IMR-90 (cell line): ENCODE data around the gene E2F4. TPM values are rescaled to one million over a fixed set of nuclear protein-coding genes. Genes with fewer than 3 reads are reported as not detected.

ENCODE experiments used
- ATAC-seq: fragments of 200-7000 bp; cut with Tn5 transposase; 2 replicates; pipeline ENCODE4 v1.9.1; 2020; ENCODE audit warnings: low read depth, mild to moderate bottlenecking, moderate library complexity
- BruUV-seq: library from RNA; stranded (reverse); fragments of 400-500 nt; replicated peaks from 2 replicates; lab custom pipeline; 2021; lab: Mats Ljungman, UMichigan
- CTCF ChIA-PET: fragments of 300-600 bp; formaldehyde crosslinking; extraction: SDS; loops from one replicate; lab custom pipeline; 2021; ENCODE audit warnings: antibody characterized with exemption; lab: Yijun Ruan, JAX
- POLR2A ChIA-PET: fragments of 300-600 bp; sonication (Branson Sonifier 250); formaldehyde crosslinking; loops from one replicate; lab custom pipeline; 2022; ENCODE audit warnings: antibody characterized with exemption; ENCODE audit not compliant: unreplicated experiment; lab: Charles Lee
- DNase-seq: peaks from one replicate; pipeline ENCODE4 v3.0.0; 2013
- H2AFZ ChIP-seq: replicated peaks from 2 replicates; pipeline ENCODE3; 2013; ENCODE audit warnings: low read length, mild to moderate bottlenecking; ENCODE audit not compliant: poor library complexity
- H2AK5ac ChIP-seq: 2 replicates; pipeline ENCODE4 v1.6.1; 2013; ENCODE audit warnings: low read depth, low read length, inconsistent platforms
- H2AK9ac ChIP-seq: replicated peaks from 2 replicates; pipeline ENCODE3; 2013; ENCODE audit warnings: mild to moderate bottlenecking, low read depth, low read length, moderate library complexity; ENCODE audit not compliant: poor library complexity
- H2BK120ac ChIP-seq: 2 replicates; pipeline ENCODE4 v1.6.1; 2013; ENCODE audit warnings: low read depth, low read length, inconsistent platforms
- H2BK15ac ChIP-seq: 3 replicates; pipeline ENCODE4 v1.6.1; 2013; ENCODE audit warnings: low read depth, low read length, inconsistent platforms
- H2BK20ac ChIP-seq: 2 replicates; pipeline ENCODE4 v1.6.1; 2013; ENCODE audit warnings: low read depth, mild to moderate bottlenecking, inconsistent platforms, low read length, moderate library complexity
- H2BK5ac ChIP-seq: 2 replicates; pipeline ENCODE4 v1.6.1; 2013; ENCODE audit warnings: mild to moderate bottlenecking, low read depth, low read length, inconsistent platforms; ENCODE audit not compliant: poor library complexity, severe bottlenecking
- H3K14ac ChIP-seq: replicated peaks from 2 replicates; pipeline ENCODE4 v1.6.1; 2013; ENCODE audit warnings: low read depth, low read length, inconsistent platforms
- H3K18ac ChIP-seq: 2 replicates; pipeline ENCODE4 v1.6.1; 2013; ENCODE audit warnings: low read depth, low read length, control low read depth
- H3K23ac ChIP-seq: 2 replicates; pipeline ENCODE4 v1.6.1; 2013; ENCODE audit warnings: low read depth, low read length, inconsistent platforms
- H3K27ac ChIP-seq: 2 replicates; pipeline ENCODE4 v1.5.1; 2013; ENCODE audit warnings: mild to moderate bottlenecking, control low read depth, low read length; ENCODE audit not compliant: insufficient read depth
- H3K27me3 ChIP-seq: 2 replicates; pipeline ENCODE4 v1.6.1; 2013; ENCODE audit warnings: low read length; ENCODE audit not compliant: control insufficient read depth, insufficient read depth
- H3K36me3 ChIP-seq: 2 replicates; pipeline ENCODE4 v1.6.1; 2013; ENCODE audit warnings: low read length, mixed read lengths; ENCODE audit not compliant: control insufficient read depth, insufficient read depth
- H3K4ac ChIP-seq: 2 replicates; pipeline ENCODE4 v1.6.1; 2013; ENCODE audit warnings: low read depth, low read length, inconsistent platforms
- H3K4me1 ChIP-seq: 2 replicates; pipeline ENCODE4 v1.6.1; 2013; ENCODE audit warnings: low read length, mixed read lengths; ENCODE audit not compliant: control insufficient read depth, insufficient read depth
- H3K4me2 ChIP-seq: 2 replicates; pipeline ENCODE4 v1.6.1; 2013; ENCODE audit warnings: low read depth, mild to moderate bottlenecking, control low read depth, low read length, moderate library complexity
- H3K4me3 ChIP-seq: 2 replicates; pipeline ENCODE4 v1.5.1; 2013; ENCODE audit warnings: low read depth, mild to moderate bottlenecking, control low read depth, low read length, moderate library complexity; ENCODE audit not compliant: insufficient read depth
- H3K56ac ChIP-seq: 2 replicates; pipeline ENCODE4 v1.6.1; 2013; ENCODE audit warnings: low read length, inconsistent platforms; ENCODE audit not compliant: insufficient read depth; ENCODE audit errors: extremely low read depth
- H3K79me1 ChIP-seq, 2 experiments: 2 replicates each; pipeline ENCODE4 v1.6.1; 2013; ENCODE audit warnings: low read length in 2 of 2, inconsistent platforms in 1 of 2, low read depth in 1 of 2
- H3K9ac ChIP-seq: 2 replicates; pipeline ENCODE4 v1.6.1; 2013; ENCODE audit warnings: low read depth, low read length, control low read depth
- H3K9me1 ChIP-seq: 2 replicates; pipeline ENCODE4 v1.6.1; 2013; ENCODE audit warnings: low read length, inconsistent platforms; ENCODE audit not compliant: insufficient read depth
- H3K9me3 ChIP-seq: 2 replicates; pipeline ENCODE4 v1.6.1; 2013; ENCODE audit warnings: low read length; ENCODE audit not compliant: control insufficient read depth, insufficient read depth
- H4K20me1 ChIP-seq: 2 replicates; pipeline ENCODE4 v1.6.1; 2013; ENCODE audit warnings: low read length, inconsistent platforms; ENCODE audit not compliant: insufficient read depth
- H4K5ac ChIP-seq: 2 replicates; pipeline ENCODE4 v1.6.1; 2013; ENCODE audit warnings: mild to moderate bottlenecking, low read depth, low read length, control low read depth
- H4K8ac ChIP-seq, 2 experiments: 2 replicates each; pipeline ENCODE4 v1.6.1; 2013; ENCODE audit warnings: low read depth in 2 of 2, low read length in 2 of 2, control low read depth in 1 of 2, inconsistent platforms in 1 of 2
- H4K91ac ChIP-seq: 2 replicates; pipeline ENCODE4 v1.6.1; 2013; ENCODE audit warnings: low read depth, low read length, inconsistent platforms; ENCODE audit not compliant: insufficient read depth
- WGBS, 2 experiments: methylation state at CpG; one replicate each; pipeline versions ENCODE4 v1.1.5 to v1.1.7; 2013; ENCODE audit warnings: missing lambda C conversion rate in 2 of 2; ENCODE audit not compliant: insufficient read length in 1 of 2; ENCODE audit errors: extremely low coverage in 2 of 2; 5-methylcytosine and 5-hydroxymethylcytosine counted together
- dilution Hi-C: fragments of 300-500 bp; cut with HindIII; formaldehyde crosslinking; loops from one replicate; pipeline ENCODE4 v1.14.3; 2018; ENCODE audit warnings: low sequenced_read_pairs; ENCODE audit not compliant: unreplicated experiment
- in situ Hi-C: fragments of 300-500 bp; cut with MboI; formaldehyde crosslinking; loops from 3 replicates; pipeline ENCODE4 v1.14.3; 2019; ENCODE audit warnings: low sequenced_read_pairs, inconsistent platforms, mixed read lengths
- intact Hi-C: fragments of 100-400 bp; cut with micrococcal nuclease; formaldehyde crosslinking; loops from 2 replicates; pipeline ENCODE4 v1.10.0; 2022
- polyA plus RNA-seq, 3 experiments: library from polyadenylated mRNA; depleted of rRNA; stranded (reverse); fragments of >200 nt; gene quantifications; 2 replicates each; pipeline ENCODE4 v1.2.3, GENCODE V29; 2012; ENCODE audit warnings: low replicate concordance in 1 of 3
- total RNA-seq: library from RNA; depleted of rRNA; stranded (reverse); fragments of >200 nt; gene quantifications from 2 replicates; pipeline ENCODE4 v1.2.3, GENCODE V29; 2012
- TF ChIP-seq, protein P1 (sequence below): conservative IDR thresholded peaks from 2 replicates; pipeline ENCODE4 v1.5.1; 2012; ENCODE audit warnings: mild to moderate bottlenecking, low read depth, low read length, improper control_type of control experiment
- TF ChIP-seq, protein P2 (sequence below): fragments of 150-350 bp; IDR thresholded peaks from 2 replicates; pipeline ENCODE4 v1.6.1; 2017; ENCODE audit warnings: mild to moderate bottlenecking, antibody characterized with exemption, low read length, low read depth

Gene E2F4
- total and polyA plus RNA-seq, 2 of the 4 experiments (the other 2 are of a cell fraction), result 63.4 to 103 TPM

DNA sequence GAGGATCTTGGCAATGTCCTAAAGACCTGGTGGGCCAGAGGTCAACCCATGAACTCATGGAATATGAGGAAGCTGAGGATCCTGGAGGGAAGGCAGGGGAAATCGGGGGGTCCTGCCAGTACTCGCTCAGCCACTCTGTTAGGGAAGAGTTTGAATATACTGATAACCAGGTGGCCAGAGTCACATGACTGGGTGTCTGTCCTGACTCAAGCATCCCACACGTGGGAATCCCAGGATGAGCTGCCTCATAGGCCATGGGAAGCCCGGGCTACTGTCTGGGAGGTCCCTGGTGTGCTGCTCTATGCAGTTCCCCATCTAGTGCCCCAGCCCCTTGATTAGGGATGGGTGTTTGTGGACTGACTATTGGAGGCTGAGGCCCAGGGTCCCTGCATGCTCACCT is 3.6 kb upstream of the E2F4 start:
- ChIA-PET CTCF (no interaction called here), POLR2A (no interaction called here)
- Histone ChIP-seq H3K79me1 (peaks cover 10 to 19% of the 10 kb centered on the region in 2 experiments; a peak in 3 of 4 replicates), H2AK9ac (no peak overlapping the region), H3K27ac (no peak overlapping the region), H2AK5ac (no peak overlapping the region), H3K56ac (no peak overlapping the region), H3K27me3 (no peaks in the 10 kb centered on the region), H3K9ac (no peak overlapping the region), H3K9me1 (peaks cover 22% of the 10 kb centered on the region), H3K36me3 (peaks cover 2% of the 10 kb centered on the region; the same call in 1 of the 2 replicates), H2BK5ac (no peak overlapping the region), H4K8ac (no peak overlapping the region), H3K4me3 (no peak overlapping the region), H2BK120ac (no peak overlapping the region), H3K4ac (no peak overlapping the region), H4K5ac (no peak overlapping the region), H3K9me3 (no peaks in the 10 kb centered on the region), H2BK20ac (no peak overlapping the region), H3K23ac (no peak overlapping the region), H4K20me1 (peaks cover 16% of the 10 kb centered on the region), H3K18ac (no peak overlapping the region), H4K91ac (no peak overlapping the region), H3K14ac (no peak overlapping the region), H2AFZ (no peak overlapping the region), H3K4me1 (peaks cover 19% of the 10 kb centered on the region), H2BK15ac (no peak overlapping the region), H3K4me2 (no peak overlapping the region)
- TF ChIP-seq, protein P1, sequence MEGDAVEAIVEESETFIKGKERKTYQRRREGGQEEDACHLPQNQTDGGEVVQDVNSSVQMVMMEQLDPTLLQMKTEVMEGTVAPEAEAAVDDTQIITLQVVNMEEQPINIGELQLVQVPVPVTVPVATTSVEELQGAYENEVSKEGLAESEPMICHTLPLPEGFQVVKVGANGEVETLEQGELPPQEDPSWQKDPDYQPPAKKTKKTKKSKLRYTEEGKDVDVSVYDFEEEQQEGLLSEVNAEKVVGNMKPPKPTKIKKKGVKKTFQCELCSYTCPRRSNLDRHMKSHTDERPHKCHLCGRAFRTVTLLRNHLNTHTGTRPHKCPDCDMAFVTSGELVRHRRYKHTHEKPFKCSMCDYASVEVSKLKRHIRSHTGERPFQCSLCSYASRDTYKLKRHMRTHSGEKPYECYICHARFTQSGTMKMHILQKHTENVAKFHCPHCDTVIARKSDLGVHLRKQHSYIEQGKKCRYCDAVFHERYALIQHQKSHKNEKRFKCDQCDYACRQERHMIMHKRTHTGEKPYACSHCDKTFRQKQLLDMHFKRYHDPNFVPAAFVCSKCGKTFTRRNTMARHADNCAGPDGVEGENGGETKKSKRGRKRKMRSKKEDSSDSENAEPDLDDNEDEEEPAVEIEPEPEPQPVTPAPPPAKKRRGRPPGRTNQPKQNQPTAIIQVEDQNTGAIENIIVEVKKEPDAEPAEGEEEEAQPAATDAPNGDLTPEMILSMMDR, result no peak
- TF ChIP-seq, protein P2, sequence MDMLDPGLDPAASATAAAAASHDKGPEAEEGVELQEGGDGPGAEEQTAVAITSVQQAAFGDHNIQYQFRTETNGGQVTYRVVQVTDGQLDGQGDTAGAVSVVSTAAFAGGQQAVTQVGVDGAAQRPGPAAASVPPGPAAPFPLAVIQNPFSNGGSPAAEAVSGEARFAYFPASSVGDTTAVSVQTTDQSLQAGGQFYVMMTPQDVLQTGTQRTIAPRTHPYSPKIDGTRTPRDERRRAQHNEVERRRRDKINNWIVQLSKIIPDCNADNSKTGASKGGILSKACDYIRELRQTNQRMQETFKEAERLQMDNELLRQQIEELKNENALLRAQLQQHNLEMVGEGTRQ, result 0 out of 2 replicates have a peak, but pooled peaks have one; percentile 20
- 83% methylated on average over 2 of the region's 4 CpGs; no CpG with 5 or more reads in 1 of the 2 experiments for WGBS, 2 experiments
- intact Hi-C loops (loop anchor here (10.0 kb wide), 1 partner anchor 174 kb away; no protein-coding TSS in a partner anchor), in situ Hi-C loops (no loop called here), dilution Hi-C loops (no loop called here)
- no TSS peak for BruUV-seq
- ATAC-seq, result no peak
- DNase-seq, result no peak
